HG03342 (cell line): Measurements from ENCODE around the gene ZNF774.
"Not testable (repeated sequence)": the region's sequence is repeated elsewhere in the genome, so short reads cannot be mapped to it uniquely, and the experiment has no call there.

Experiments
- ATAC-seq: cut with Tn5 transposase; IDR thresholded peaks from one replicate; pipeline ENCODE4 v1.9.1; 2021; ENCODE audit warnings: mild to moderate bottlenecking, moderate library complexity; ENCODE audit not compliant: unreplicated experiment

The ZNF774 gene

DNA sequence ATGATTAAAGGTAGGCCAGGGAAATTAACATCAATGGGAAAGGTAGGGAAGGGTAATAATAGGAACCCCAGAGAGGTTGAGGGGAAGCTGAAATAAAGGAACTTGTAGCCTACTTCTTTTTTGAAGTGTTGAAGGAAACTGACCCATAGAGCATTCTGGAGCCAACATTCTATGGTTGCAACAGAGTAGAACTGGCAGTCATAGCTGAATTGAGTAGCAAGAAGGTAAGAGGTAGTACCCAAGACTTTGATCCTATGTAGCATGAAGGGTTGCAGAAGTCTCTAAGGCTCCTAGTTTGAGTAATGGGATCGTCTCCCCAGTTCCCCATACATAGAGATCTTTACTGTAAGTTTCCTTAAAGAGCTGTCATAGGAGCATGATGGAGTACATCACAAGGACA, 7.4 kb upstream of the ZNF774 start:
- ATAC-seq = no peak

DNA sequence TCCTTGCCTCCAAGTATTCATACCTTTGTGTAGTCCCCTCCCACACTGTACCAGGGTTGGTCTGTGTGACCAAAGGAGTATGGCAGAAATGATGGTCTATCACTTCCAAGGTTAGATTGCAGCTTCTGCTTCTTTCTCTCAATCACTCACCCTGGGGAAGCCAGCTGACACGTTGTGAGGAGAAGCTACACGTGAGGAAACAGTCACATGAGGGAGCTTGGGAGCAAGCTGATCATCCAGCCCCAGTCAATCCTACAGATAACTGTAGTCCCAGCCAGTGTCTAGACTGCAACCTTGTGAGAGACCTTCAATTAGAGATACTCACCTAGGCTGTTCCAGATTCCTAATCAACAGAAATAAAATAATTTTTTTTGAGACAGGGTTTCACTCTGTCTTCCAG, 6.2 kb upstream of the ZNF774 start:
- ATAC-seq = no peak

DNA sequence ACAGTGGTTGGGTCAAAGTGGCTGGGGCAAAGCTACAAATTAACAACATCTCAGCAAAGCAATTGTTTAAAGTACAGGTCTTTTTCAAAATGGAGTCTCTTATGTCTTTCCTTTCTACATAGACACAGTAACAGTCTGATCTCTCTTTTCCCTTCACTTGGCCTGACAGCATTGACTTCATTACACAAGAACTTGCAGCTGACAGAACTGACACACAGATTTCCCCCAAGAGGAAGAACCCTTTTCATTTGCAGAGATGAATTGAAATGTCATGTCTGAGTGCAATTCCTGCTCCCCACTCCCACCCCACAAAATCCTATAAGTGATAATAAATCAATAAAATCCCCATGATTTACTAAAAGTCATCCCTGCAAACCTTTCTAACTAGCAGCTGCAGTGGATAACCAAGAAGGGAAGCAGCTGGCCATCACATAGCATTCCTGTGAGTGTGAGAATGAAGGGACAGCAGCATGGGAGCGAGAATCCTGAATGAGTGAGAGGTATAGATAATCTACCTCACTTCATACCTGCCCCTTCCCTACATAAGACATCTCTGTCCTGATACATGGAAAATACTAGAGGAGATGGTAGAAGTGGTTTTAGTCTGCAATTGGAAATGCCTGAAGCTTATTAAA, 4.5 kb upstream of the ZNF774 start:
- not testable (repeated sequence) for ATAC-seq

DNA sequence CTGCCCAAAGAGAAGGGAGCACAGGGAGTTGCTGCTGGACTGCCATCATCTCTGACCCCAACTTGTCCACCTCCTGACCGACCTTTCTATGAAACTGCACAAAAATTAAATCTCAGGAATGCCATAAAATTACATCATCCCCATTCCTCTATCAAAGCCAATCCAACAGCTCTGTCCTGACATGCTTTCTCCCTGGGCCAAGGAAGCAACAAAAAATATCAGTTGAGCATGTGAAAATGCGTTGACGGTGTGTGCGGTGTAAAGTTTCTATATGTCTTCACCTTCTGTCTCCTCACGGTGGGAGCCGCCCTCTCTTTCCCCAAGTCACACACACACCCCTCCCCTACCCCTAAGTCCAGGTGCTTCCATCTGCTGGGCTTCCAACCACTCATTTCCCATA, 3.6 kb upstream of the ZNF774 start:
- no peak for ATAC-seq

DNA sequence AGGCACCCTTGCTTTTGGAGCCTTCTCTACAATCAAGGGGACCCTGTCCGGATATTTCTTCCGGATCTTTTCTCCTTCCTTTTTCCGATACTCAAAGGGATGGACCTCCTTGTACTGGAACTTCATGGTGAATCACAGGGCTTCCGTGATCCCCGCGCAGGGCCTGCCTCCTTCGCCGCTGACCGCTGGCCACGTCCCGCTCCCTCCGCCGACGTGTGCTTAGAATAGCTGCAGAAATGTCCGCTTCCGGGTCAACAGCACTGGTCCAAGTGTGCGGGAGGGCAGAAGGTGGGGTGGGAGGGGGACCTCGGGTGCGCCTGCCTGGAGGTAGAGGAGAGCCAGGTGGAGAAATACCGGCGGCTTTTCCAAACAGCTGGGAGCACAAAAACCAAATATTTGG, 3.0 kb upstream of the ZNF774 start:
- no peak for ATAC-seq

DNA sequence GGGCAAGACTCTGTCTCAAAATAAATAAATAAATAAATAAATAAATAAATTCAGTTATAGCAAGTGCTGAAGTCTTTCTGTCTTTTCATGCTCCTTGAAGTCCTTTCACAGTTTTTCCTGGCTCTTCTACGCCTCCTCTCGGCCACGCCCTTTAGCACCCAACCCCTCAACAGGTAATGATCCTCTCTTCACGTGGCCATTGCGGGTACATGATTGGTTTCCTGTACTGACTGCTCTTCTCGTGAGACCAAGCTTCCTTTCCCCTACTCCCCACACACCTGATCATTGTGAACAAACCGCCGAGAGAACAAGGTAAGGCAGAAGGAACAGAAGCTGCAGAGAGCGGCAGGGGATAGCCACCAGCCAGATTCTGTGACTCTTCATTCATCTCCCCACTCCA, 2.3 kb upstream of the ZNF774 start:
- no peak for ATAC-seq

DNA sequence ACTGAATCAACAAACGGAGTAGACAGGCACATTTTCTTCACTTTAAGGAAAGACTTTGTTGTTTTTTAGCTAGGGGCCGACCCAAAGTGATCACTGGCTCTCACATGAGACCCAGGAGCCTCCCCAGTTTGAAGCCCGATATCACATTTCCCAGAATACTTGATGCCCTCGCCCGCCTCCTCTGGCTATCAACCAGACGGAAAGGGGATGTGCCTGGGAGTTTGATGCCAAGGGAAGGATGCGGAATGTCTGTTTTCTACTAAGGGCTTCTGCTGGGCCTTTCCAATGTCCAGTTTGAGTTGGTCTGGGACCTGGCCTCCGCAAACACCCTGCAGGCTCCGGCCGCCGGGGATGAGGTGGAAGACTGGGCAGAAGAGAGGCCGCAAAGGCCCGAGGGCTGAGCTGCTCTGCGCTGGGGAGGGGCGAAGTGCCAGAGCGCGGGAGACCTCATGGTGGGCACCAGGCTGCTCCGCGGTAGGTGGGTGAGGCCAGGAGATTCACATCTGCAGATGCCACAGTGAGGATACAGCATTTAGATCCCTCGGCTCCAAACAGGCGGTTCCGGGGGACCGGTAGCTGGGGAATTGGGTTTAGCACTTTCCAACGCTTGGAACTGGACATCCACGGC, 491 bp upstream of the ZNF774 start:
- ATAC-seq = no peak

DNA sequence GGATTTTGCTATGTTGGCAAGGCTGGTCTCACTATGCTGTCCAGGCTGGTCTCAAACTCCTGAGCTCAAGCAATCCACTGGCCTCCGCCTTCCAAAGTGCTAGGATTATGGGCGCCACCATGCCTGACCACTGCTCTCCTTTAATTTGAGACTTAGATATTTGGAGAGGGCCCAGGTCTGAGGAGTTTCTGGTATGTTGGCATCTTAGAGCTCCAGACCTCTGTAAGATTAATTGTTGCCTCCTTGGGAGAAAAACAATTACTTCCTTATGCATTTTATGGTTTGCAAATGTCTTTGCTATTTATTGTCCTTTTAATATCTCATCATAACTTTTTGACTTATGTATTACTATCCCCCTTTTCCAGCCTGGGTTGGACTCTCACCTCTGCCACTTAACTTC, 2.9 kb downstream of the ZNF774 start:
- ATAC-seq = no peak

DNA sequence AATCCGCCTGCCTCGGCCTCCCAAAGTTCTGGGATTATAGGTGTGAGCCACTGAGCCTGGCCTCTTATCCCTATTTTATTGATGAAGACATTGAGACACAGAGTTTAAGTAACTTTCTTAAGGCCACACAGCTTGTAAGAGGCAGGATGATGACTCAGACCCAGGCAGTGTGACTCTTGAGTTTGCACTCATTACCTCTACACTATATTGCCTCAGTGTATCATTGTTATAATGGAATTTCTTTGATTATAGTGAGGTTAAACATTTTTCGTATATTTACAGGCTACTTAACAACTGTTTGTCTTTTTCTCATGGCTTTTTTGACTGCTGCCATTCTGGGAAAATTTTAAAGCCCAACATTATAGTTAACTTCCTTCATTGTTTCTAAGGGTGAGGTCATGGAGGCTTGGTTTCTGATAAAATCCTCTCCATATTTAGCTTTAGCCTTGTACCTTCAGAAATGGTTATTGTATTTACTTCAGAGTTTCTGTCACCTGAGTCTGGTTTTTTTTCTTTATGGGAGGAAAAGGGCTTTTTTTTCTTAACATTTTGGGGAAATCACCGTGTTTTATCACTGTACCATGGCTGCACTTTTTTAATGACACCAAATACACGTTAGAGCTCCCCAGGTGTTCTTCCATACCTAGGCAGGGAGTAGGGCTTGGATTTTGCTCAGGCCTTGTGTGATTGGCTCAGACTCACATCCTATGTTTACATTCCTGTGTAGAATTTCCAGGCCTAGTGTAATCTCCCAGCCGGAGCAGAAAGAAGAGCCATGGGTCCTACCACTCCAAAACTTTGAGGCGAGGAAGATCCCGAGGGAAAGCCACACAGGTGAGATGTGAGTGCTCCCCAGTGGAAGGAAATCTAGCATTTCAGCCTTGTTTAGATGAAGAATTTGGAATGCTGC, 6.3 kb downstream of the ZNF774 start:
- no peak for ATAC-seq

DNA sequence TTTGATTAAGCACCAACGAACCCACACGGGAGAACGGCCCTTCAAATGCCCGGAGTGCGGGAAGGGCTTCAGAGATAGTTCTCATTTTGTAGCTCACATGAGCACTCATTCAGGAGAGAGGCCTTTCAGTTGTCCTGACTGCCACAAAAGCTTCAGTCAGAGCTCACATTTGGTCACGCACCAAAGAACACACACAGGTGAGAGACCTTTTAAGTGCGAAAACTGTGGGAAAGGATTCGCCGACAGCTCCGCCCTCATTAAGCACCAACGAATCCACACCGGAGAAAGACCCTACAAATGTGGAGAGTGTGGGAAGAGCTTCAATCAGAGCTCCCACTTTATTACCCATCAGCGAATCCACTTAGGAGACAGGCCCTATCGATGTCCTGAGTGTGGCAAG, 8.7 kb downstream of the ZNF774 start:
- ATAC-seq = no peak

DNA sequence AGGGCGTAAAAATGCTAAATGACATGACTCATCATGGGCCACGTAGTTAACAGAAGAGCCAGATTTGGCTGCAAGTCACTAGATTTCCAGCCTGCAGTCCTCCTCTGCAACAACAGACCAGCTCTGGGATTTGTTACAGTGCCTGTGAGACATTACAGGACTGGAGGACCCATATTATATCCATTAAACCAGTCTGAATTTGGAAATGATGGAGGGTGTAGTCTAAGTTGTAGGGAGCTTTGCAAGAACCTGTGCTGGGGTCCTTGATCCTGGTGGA, 10.8 kb downstream of the ZNF774 start:
- no peak for ATAC-seq

DNA sequence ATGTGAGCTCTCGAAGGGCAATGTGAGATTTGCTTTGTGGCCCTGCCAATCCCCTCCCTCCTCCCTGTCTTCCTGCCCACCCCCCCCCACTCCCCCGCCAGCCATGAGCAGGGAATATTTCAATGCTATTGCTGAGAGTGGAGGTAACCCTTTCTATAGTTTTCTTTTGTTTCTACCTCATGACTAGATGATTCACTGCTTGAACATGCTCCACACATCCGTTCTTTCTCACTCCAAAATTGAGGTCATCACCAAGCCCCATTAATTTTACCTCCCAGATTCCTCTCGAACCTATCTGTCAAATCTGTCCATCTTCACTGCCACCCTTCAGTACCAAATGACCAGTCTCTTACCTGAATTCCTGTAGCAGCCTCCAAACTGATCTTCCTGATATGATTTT, 12.2 kb downstream of the ZNF774 start:
- no peak for ATAC-seq

DNA sequence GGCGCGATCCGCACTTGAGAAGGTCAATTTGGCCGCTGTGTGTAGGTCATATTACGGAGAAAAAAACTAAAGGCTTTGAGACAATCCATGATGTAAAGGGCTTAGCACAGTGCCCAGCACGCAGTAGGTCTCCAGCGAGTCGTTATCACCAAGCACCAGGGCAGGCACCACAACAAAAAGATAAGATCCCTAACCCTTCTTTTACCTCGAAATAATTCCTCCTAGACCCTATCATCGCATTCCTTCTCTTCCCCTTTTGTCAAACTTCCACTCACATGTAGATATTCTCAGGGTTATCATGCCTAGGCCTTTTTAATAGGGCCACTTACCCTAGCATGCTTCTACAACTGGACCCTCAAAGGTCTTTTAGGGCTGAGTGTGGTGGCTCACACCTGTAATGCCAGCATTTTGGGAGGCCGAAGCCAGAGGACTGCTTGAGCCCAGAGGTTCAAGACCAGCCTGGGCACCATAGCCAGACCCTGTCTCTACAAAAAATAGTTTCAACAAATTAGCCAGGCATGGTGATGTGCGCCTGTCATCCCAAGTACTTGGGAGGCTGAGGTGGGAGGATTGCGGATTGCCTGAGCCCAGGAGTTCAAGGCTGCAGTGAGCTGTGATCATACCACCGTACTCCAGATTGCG, 13.5 kb downstream of the ZNF774 start:
- no peak for ATAC-seq

DNA sequence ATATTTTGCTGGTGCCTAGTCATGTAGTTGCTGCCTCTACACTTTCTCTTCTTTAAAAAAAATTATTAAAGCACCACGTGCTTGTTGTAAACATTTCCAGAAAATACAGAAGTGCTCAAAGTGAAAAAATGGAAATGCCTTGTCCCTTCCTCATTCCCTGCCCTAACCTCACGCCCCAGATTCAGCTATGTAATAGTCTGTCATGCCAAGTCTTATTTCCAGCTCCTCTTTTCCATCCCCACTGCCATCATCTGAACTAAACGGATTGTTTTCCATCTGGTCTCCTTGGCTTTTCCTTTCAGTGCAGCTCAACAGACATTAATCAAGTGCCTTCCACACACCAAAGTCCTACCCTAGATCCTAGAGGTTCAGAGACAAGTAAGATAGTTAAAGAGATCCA, 15.5 kb downstream of the ZNF774 start:
- ATAC-seq = no peak

DNA sequence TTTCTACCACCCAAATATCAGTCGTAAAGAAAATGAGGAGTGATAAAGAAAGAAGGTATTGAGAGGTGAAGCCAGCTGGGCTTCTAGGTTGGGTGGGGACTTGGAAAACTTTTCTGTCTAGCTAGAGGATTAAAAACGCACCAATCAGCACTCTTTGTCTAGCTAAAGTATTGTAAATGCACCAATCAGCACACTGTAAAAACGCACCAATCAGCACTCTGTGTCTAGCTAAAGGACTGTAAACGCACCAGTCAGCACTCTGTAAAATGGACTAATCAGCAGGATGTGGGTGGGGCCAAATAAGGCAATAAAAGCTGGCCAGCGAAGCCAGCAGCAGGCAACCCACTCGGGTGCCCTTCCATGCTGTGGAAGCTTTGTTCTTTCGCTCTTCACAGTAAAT, 23.0 kb downstream of the ZNF774 start:
- ATAC-seq = no peak

DNA sequence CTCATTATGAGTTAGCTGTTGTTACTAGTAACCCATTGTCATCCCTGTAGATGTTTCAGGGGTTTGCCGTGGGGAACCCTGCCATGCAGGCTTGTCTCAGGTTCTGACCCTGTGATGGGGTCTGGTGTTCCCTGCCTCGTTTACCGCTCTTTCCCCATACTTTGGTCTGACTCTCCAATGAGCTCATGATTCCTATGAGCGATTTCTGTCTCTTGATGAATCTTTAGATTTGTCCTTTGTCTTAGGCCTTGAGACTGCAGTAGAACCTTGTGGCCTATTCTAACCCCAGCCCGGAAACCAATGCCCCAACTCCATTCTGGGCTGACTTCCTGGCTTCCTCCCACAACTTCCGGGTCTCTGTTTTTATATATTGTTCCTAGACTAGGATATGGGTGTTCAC, 24.7 kb downstream of the ZNF774 start:
- ATAC-seq = no peak

DNA sequence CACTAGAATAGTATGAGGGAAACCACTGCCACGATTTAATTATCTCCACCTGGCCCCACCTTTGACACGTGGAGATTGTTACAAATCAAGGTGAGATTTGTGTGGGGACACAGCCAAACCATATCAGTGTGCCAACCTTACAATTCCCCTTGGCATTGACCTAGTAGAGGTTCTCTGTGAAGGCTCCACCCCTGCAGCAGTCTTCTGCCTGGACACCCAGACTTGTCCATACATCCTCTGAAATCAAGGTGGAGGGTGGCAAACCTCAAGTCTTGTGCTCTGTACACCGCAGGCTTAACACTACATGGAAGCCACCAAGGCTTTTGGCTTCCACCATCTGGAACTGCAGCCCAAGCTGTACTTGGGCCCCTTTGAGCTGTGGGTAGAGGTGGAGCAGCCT, 27.2 kb downstream of the ZNF774 start:
- no peak for ATAC-seq

DNA sequence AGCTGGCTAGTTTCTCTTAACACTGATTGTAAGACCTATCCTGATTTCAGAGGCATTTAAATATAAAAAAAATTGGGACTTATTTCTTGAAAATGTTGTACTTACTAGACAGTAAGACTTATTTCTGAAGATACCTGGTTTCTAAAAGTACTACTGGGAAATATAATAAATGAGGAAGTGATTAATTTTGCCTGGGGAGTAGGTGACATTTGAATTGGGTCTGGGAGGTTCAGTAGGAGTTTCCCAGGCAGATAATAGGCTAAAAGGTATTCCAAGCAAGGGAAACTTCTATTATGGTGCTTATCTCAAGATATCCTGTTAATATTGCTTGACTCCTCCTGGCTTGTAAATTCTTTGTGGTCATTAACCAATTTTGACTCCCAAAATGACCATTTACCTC, 29.4 kb downstream of the ZNF774 start:
- no peak for ATAC-seq

DNA sequence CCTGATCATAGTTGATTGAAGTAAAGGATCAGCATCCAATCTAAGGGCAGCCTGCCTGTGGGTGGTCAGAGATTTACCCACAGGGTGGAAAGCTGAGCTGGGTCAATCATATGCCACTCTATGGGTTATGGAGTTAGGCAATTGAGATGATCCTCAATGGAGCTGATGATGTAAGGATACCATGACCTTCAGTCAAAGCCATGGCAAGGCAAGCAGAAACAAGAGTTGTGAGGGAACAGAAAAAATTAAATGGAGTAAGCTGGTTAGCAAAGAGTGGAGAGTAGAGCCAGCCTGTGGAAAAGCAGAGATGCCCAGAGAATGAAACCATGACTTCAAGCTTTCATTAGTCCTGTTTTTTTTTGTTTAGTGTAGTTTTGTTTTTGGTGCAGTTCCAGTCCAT, 30.2 kb downstream of the ZNF774 start:
- no peak for ATAC-seq

DNA sequence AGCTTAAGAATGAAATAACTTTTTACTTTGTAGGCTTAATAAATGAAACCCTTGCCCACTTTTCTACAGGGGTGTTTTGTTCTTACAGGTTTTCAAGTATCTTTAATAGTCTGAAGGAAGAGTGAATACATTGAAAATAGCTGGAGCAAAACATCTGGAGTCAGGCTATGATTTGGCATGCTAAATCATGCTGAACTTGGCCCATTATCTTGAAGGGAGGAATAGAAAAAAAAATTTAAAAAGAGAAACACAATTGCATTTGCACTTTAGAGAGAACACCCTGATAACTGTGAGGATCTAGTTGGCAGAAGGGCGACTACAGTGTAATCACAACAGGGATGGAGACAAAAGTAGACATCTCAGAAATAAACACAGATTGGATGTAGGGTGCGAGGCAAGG, 34.1 kb downstream of the ZNF774 start:
- no peak for ATAC-seq

DNA sequence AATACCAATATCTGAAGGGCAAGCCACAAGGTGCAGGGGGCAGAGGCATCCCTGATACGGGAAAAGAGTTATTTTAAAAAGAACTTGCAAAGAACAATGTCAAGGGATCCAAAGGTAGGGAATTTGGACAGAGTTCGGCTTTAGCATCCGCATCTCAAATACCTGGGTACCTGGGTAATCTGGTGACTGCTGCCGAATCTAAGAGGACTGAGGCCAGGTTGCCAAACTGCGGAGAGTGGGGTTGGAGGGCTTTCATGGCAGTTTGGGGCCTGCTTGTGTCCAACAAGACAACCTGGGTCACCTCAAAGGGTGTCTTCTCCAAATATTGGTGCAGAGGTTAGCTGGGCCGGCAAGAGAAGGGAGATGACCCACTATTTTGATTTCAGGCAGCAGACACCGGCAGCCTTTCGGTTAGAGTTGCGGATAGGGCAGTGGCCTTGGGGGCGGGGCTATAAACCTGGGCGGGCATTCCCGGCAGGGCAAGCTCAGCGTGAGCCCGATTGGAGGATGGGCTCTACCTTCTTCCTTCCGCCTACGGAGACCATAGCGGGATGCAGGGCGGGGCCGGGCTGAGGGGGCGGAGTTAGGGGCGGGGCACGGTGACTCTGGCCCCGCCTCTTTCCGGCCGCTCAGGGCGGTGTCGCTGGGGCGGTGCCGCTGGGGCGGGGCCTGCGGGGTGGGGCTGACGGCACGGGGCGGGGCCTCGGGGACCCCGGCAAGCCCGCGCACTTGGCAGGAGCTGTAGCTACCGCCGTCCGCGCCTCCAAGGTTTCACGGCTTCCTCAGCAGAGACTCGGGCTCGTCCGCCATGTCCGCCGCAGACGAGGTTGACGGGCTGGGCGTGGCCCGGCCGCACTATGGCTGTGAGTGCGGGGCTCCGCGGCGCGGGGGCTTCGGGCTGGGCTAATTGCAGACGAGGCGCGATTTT, 35.7 kb downstream of the ZNF774 start, which contains the start of gene IQGAP1:
Gene IQGAP1, plus strand, starts transcription at position 709 of the 928 bp plus-strand sequence. Its CDS starts 100 bp downstream, at position 809.
- peak; percentile 93 for ATAC-seq
